Measurements from ENCODE around the gene GPNMB. TPM values are rescaled to one million over a fixed set of nuclear protein-coding genes. Genes with fewer than 3 reads are reported as not detected.

The GPNMB gene
- total and polyA plus RNA-seq, 2 of the 4 experiments (the other 2 are of a cell fraction): under 0.01 to 0.14 TPM

DNA sequence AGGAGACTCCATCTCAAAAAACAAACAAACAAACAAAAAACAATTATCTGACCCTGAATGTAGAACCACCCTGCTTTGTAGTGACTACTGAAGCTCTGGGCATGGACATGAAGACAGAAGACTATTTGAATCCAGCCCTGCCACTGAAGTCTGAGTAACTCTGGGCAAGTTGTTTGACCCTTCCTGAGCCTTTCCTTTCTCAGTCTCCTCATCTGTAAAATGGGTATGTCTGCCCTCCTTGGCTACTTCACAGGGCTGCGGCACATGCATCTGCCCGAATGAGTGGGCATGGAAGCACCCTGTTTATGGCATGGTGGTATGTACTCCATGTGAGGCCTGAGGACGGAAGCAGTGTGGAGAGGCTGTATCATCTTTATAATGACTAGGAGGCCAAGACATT, 30.4 kb downstream of the GPNMB start:
- Histone ChIP-seq H3K27me3 (ENCODE audit: control insufficient read depth, insufficient read depth, low read length) (peaks cover 3% of the 10 kb centered on the region), H2BK15ac (ENCODE audit: low read depth, low read length) (no peak overlapping the region), H3K9ac (ENCODE audit: low read depth, low read length) (no peak overlapping the region), H3K9me3 (ENCODE audit: control insufficient read depth, insufficient read depth, low read length) (no peaks in the 10 kb centered on the region), H3K9me1 (ENCODE audit: insufficient read depth, low read length) (peaks cover 2% of the 10 kb centered on the region; the same call in 1 of the 2 replicates), H3K56ac (ENCODE audit: extremely low read depth, insufficient read depth, low read length) (no peak overlapping the region), H3K14ac (replicated peaks; ENCODE audit: low read depth, low read length) (no peak overlapping the region), H4K91ac (ENCODE audit: insufficient read depth, low read depth, low read length) (no peak overlapping the region), H3K36me3 (ENCODE audit: control insufficient read depth, insufficient read depth, low read length) (no peaks in the 10 kb centered on the region), H4K20me1 (ENCODE audit: insufficient read depth, low read length) (no peaks in the 10 kb centered on the region), H2AK5ac (ENCODE audit: low read depth, low read length) (no peak overlapping the region), H3K4me1 (ENCODE audit: control insufficient read depth, insufficient read depth, low read length) (peaks cover 2% of the 10 kb centered on the region; the same call in 1 of the 2 replicates), H3K4me2 (ENCODE audit: low read depth, low read length) (no peak overlapping the region), H2AK9ac (replicated peaks; ENCODE audit: low read depth, low read length, poor library complexity) (no peak overlapping the region), H2BK5ac (ENCODE audit: low read depth, low read length, poor library complexity, severe bottlenecking) (no peak overlapping the region), H3K27ac (ENCODE audit: insufficient read depth, low read length) (no peak overlapping the region), H4K8ac (ENCODE audit: low read depth in 2 of 2, low read length in 2 of 2) (no peak overlapping the region), H3K18ac (ENCODE audit: low read depth, low read length) (no peak overlapping the region), H4K5ac (ENCODE audit: low read depth, low read length) (no peak overlapping the region), H3K23ac (ENCODE audit: low read depth, low read length) (no peak overlapping the region), H2BK120ac (ENCODE audit: low read depth, low read length) (no peak overlapping the region), H3K4me3 (ENCODE audit: insufficient read depth, low read depth, low read length) (no peak overlapping the region), H2BK20ac (ENCODE audit: low read depth, low read length) (no peak overlapping the region), H3K4ac (ENCODE audit: low read depth, low read length) (no peak overlapping the region), H3K79me1 (ENCODE audit: low read depth in 1 of 2, low read length in 2 of 2) (no peaks in the 10 kb centered on the region), H2AFZ (replicated peaks; ENCODE audit: low read length, poor library complexity) (no peak overlapping the region)
- TF ChIP-seq MXI1 (IDR thresholded peaks at IDR 0.05; ENCODE audit: borderline replicate concordance, low read depth, low read length): no peak
- TF ChIP-seq CEBPB (IDR thresholded peaks at IDR 0.05; ENCODE audit: low read depth, low read length): no peak
- no peak for TF ChIP-seq POLR2A (IDR thresholded peaks at IDR 0.05; ENCODE audit: low read depth, low read length)
- TF ChIP-seq MAFK (IDR thresholded peaks at IDR 0.05; ENCODE audit: low read depth, low read length): no peak
- TF ChIP-seq BHLHE40 (IDR thresholded peaks at IDR 0.05; ENCODE audit: low read depth, low read length): no peak
- no peak for TF ChIP-seq FOS (IDR thresholded peaks at IDR 0.05; ENCODE audit: low read depth, low read length)
- no peak for TF ChIP-seq NFE2L2 (IDR thresholded peaks at IDR 0.05; ENCODE audit: low read depth, low read length)
- TF ChIP-seq SMC3 (IDR thresholded peaks at IDR 0.05; ENCODE audit: low read depth, low read length): no peak
- WGBS, 2 experiments (ENCODE audit: extremely low coverage in 2 of 2, insufficient read length in 1 of 2): no CpG with 5 or more reads among the region's 3 CpGs
- DNase-seq: no peak
- BruUV-seq (replicated peaks): no TSS peak
- in situ Hi-C loops (cut with MboI; ENCODE audit: low sequenced_read_pairs): loop anchor here (10.0 kb wide), 1 partner anchor 428 kb away; no protein-coding TSS in a partner anchor
- dilution Hi-C loops (cut with HindIII; ENCODE audit: low sequenced_read_pairs, unreplicated experiment): no loop called here
- POLR2A ChIA-PET (ENCODE audit: unreplicated experiment): no interaction called here
- CTCF ChIA-PET: interaction anchor here (0.8 kb wide), 1 partner anchor 16 kb away, joined by 3 read pairs; no protein-coding TSS in a partner anchor
- no peak for ATAC-seq (ENCODE audit: low read depth)
- intact Hi-C loops (cut with micrococcal nuclease): loop anchor here (5.0 kb wide), 1 partner anchor 195 kb away; the partner anchor contains the start of gene IGF2BP3
